A549 (cell line): Measurements from ENCODE around the gene PASK. TPM values are rescaled to one million over a fixed set of nuclear protein-coding genes. Genes with fewer than 3 reads are reported as not detected.

Experiments used
- ATAC-seq, 2 experiments: fragments of 200-7000 bp in 1 of 2; fragments of >200 bp in 1 of 2; cut with Nextera tagmentation in 1 of 2; cut with Tn5 transposase in 1 of 2; 3 replicates each; pipeline versions ENCODE4 v1.8.0 to v1.9.1; 2018 to 2020; ENCODE audit warnings: mild to moderate bottlenecking in 1 of 2, moderate library complexity in 1 of 2
- CTCF ChIA-PET: fragments of 300-600 bp; sonication (Branson Sonifier 250); formaldehyde crosslinking; extraction: SDS; loops from one replicate; lab custom pipeline; 2021; ENCODE audit warnings: antibody characterized with exemption, inconsistent platforms; lab: Yijun Ruan, JAX
- POLR2A ChIA-PET: fragments of 350-600 bp; formaldehyde crosslinking; extraction: SDS; loops from one replicate; lab custom pipeline; 2021; ENCODE audit warnings: antibody characterized with exemption, inconsistent platforms; lab: Yijun Ruan, JAX
- DNase-seq, 2 experiments: peaks; one replicate each; pipeline versions ENCODE4 v3.0.0 to v3.0.0-alpha.2; 2011 to 2016; ENCODE audit warnings: low read depth in 1 of 2, low spot score in 1 of 2
- FAIRE-seq: peaks from 2 replicates; lab custom pipeline; 2011; peaks lifted over from hg19 to GRCh38; lab: Jason Lieb, UNC
- H3K27ac ChIP-seq, 2 experiments: fragments of >200 bp; sonication (Bioruptor Twin); formaldehyde crosslinking; 3 replicates each; pipeline ENCODE4 v1.5.1; 2016 to 2017
- H3K4me1 ChIP-seq: fragments of >200 bp; sonication (Bioruptor Twin); formaldehyde crosslinking; 3 replicates; pipeline ENCODE4 v1.6.1; 2016
- H3K4me2 ChIP-seq: fragments of >200 bp; sonication (Bioruptor Twin); formaldehyde crosslinking; 3 replicates; pipeline ENCODE4 v1.6.1; 2016
- H3K4me3 ChIP-seq: fragments of >200 bp; sonication (Bioruptor Twin); formaldehyde crosslinking; 3 replicates; pipeline ENCODE4 v1.5.1; 2016
- H3K9me3 ChIP-seq: fragments of >200 bp; sonication (Bioruptor Twin); formaldehyde crosslinking; 3 replicates; pipeline ENCODE4 v1.6.1; 2016
- CBX8 ChIP-seq: fragments of 200-600 bp; sonication (generic); IDR thresholded peaks from 2 replicates; pipeline ENCODE4 v1.6.1; 2016
- CEBPB ChIP-seq, 2 experiments: fragments of >200 bp in 1 of 2; sonication (Bioruptor Twin) in 1 of 2; formaldehyde crosslinking in 1 of 2; IDR thresholded peaks; 2 replicates each; pipeline ENCODE4 v1.6.1; 2012 to 2016
- CHD2 ChIP-seq: fragments of 150-350 bp; IDR thresholded peaks from 2 replicates; pipeline ENCODE4 v1.6.1; 2014; ENCODE audit warnings: low read length; ENCODE audit not compliant: partially characterized antibody
- EHF ChIP-seq: fragments of 250-450 bp; sonication (Bioruptor Pico); IDR thresholded peaks from 2 replicates; pipeline ENCODE4 v1.5.0; 2020; ENCODE audit warnings: mild to moderate bottlenecking
- FOSB ChIP-seq: fragments of 250-450 bp; sonication (Bioruptor Pico); IDR thresholded peaks from 2 replicates; pipeline ENCODE4 v1.5.0; 2020; ENCODE audit warnings: mild to moderate bottlenecking, moderate library complexity
- FOSL2 ChIP-seq, 2 experiments: fragments of 450-650 bp in 1 of 2; fragments of >200 bp in 1 of 2; sonication (Bioruptor Twin) in 1 of 2; formaldehyde crosslinking; IDR thresholded peaks; 2 replicates each; pipeline versions ENCODE4 v1.5.0 to v1.6.1; 2016 to 2020; ENCODE audit warnings: mild to moderate bottlenecking in 1 of 2, moderate library complexity in 1 of 2
- GATA3 ChIP-seq: IDR thresholded peaks from 2 replicates; pipeline ENCODE4 v1.6.1; 2012; ENCODE audit warnings: borderline replicate concordance
- HMGXB4 ChIP-seq: fragments of 250-450 bp; sonication (Bioruptor Pico); IDR thresholded peaks from 2 replicates; pipeline ENCODE4 v1.5.0; 2021; ENCODE audit warnings: mild to moderate bottlenecking, moderate library complexity, borderline replicate concordance
- HOXA7 ChIP-seq: fragments of 250-450 bp; sonication (Bioruptor Pico); IDR thresholded peaks from 2 replicates; pipeline ENCODE4 v1.5.0; 2020; ENCODE audit warnings: mild to moderate bottlenecking, moderate library complexity
- HOXB13 ChIP-seq: fragments of 250-450 bp; sonication (Bioruptor Pico); IDR thresholded peaks from 2 replicates; pipeline ENCODE4 v1.5.0; 2020; ENCODE audit warnings: low read depth, mild to moderate bottlenecking, moderate library complexity
- HOXB5 ChIP-seq: fragments of 250-450 bp; sonication (Bioruptor Pico); IDR thresholded peaks from 2 replicates; pipeline ENCODE4 v1.5.0; 2020; ENCODE audit warnings: mild to moderate bottlenecking, moderate library complexity
- MAFK ChIP-seq: fragments of 450-650 bp; IDR thresholded peaks from 2 replicates; pipeline ENCODE4 v1.6.1; 2014; ENCODE audit not compliant: partially characterized antibody
- MAX ChIP-seq: IDR thresholded peaks from 2 replicates; pipeline ENCODE4 v1.6.1; 2012
- MYC ChIP-seq: IDR thresholded peaks from 2 replicates; pipeline ENCODE4 v1.6.1; 2012; ENCODE audit warnings: mild to moderate bottlenecking, inconsistent platforms, low read length, improper control_type of control experiment, borderline replicate concordance
- POLR2A ChIP-seq: IDR thresholded peaks from 2 replicates; pipeline ENCODE4 v1.6.1; 2012; ENCODE audit warnings: mild to moderate bottlenecking, low read length
- POLR2AphosphoS2 ChIP-seq: conservative IDR thresholded peaks from 2 replicates; pipeline ENCODE4 v1.6.1; 2012; ENCODE audit warnings: low read length, improper control_type of control experiment, inconsistent platforms
- WGBS: methylation state at CpG from one replicate; pipeline ENCODE4 v1.1.6; 2017; ENCODE audit errors: missing lambda C conversion rate; 5-methylcytosine and 5-hydroxymethylcytosine counted together
- polyA plus RNA-seq, 4 experiments: library from polyadenylated mRNA; depleted of rRNA in 3 of 4; stranded (reverse); fragments of >200 nt; fragmentation: RNase III in 1 of 4; extraction: RNeasy Plus Mini Kit Qiagen cat#74134 plus additional on column Dnase treatment in 1 of 4; gene quantifications; 2 replicates in 3 of 4; 3 replicates in 1 of 4; pipeline ENCODE4 v1.2.3, GENCODE V29; 2011 to 2017
- TF ChIP-seq, protein P1 (sequence below): fragments of 450-650 bp; IDR thresholded peaks from 2 replicates; pipeline ENCODE4 v1.6.1; 2014; ENCODE audit warnings: antibody characterized with exemption

Gene PASK
- polyA plus RNA-seq, 2 of the 4 experiments (the other 2 are of a cell fraction), result 7.4 to 12.4 TPM

DNA sequence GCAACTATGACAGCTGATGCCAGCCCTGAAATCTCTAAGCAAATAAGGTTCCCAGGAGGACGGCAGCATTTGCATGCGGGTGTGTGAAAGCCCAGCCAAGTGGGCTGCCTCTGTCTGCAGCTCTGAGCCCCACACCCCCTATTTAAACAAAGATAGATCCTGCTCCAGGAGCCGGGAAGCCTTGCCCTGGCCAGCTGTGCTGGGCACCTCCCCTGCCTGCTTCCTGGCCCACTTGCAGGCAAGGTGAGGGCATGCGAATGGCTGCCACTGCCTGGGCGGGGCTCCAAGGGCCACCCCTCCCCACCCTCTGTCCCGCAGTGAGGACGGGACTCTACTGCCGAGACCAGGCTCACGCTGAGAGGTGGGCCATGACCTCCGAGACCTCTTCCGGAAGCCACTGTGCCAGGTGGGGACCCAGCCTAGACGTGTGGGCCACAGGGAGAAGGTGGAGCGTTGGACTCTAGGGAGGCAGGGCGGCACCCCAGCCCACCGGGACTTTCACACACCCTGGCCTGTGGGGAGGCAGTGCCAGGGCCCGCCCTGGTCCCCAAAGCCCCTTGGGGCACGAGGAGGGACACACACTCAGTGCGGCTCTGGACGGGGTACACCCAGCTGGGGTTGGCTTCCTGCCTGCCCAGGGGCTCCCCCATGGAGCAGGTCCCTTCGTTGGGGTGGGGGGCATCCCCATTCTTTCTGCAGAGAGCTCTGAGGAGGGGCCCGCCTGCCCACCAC lies 39.3 kb upstream of the PASK start, which contains the start of gene ANO7:
TSS of gene ANO7 (plus strand) at position 317 of the 732 bp plus-strand sequence. CDS start 1,387 bp downstream, outside the sequence.
- H3K4me2 ChIP-seq, result no peak within 1 kb of the TSS
- CTCF ChIA-PET, result no interaction called here
- POLR2A ChIA-PET, result no interaction called here
- no peak for FAIRE-seq
- H3K9me3 ChIP-seq, result no peaks in the 10 kb centered on the region
- 55% methylated on average over 10 of the region's 21 CpGs for WGBS
- no peak within 1 kb of the TSS for H3K4me3 ChIP-seq
- peak; percentile 18 to 53; a peak in 3 of 6 replicates for ATAC-seq
- peak in 1 of 2 experiments; percentile 26 for DNase-seq
- no peak within 1 kb of the TSS for H3K27ac ChIP-seq
- peaks cover 6% of the 10 kb centered on the region; the same call in 1 of the 3 replicates for H3K4me1 ChIP-seq
- TF ChIP-seq POLR2A (no peak), GATA3 (no peak), MAX (no peak), FOSB (no peak), HOXB5 (CRISPR knock-in tag) (no peak), HOXB13 (CRISPR knock-in tag) (no peak), MYC (no peak), POLR2AphosphoS2 (no peak), CEBPB (IDR thresholded peaks at IDR 0.05) (no peak), HMGXB4 (CRISPR knock-in tag) (no peak), HOXA7 (CRISPR knock-in tag) (no peak), CHD2 (no peak)

DNA sequence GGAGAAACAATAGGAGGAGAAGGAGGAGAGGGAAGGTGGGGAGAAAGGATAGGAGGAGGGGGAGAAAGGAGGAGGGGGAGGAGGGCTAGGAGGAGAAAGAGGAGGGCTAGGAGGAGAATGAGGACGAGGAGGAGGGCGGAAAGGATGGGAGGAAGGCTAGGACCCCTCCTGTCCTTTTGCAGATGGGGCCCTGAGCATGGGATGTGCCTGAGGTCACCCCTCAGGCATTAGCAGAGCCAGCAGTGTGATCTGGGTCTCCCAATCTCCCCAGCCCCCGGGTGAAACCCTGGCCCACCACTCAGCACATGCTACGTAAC lies 38.6 kb upstream of the PASK start:
- Histone ChIP-seq H3K4me3 (no peak overlapping the region), H3K4me2 (no peak overlapping the region), H3K9me3 (no peaks in the 10 kb centered on the region), H3K4me1 (peaks cover 6% of the 10 kb centered on the region; the same call in 1 of the 3 replicates), H3K27ac (no peak overlapping the region)
- DNase-seq, result no peak
- no peak for ATAC-seq
- no peak for FAIRE-seq
- ChIA-PET CTCF (no interaction called here), POLR2A (no interaction called here)
- TF ChIP-seq HMGXB4 (CRISPR knock-in tag) (no peak), EHF (no peak), MAFK (no peak), POLR2AphosphoS2 (no peak), FOSL2 (IDR thresholded peaks at IDR 0.05) (no peak), FOSL2 (CRISPR knock-in tag; IDR thresholded peaks at IDR 0.05) (no peak), CBX8 (no peak)
- TF ChIP-seq, protein P1, sequence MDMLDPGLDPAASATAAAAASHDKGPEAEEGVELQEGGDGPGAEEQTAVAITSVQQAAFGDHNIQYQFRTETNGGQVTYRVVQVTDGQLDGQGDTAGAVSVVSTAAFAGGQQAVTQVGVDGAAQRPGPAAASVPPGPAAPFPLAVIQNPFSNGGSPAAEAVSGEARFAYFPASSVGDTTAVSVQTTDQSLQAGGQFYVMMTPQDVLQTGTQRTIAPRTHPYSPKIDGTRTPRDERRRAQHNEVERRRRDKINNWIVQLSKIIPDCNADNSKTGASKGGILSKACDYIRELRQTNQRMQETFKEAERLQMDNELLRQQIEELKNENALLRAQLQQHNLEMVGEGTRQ, result no peak
- 56% methylated on average over 4 of the region's 4 CpGs for WGBS
